ENCODE data around the gene KCNC3.

DNA sequence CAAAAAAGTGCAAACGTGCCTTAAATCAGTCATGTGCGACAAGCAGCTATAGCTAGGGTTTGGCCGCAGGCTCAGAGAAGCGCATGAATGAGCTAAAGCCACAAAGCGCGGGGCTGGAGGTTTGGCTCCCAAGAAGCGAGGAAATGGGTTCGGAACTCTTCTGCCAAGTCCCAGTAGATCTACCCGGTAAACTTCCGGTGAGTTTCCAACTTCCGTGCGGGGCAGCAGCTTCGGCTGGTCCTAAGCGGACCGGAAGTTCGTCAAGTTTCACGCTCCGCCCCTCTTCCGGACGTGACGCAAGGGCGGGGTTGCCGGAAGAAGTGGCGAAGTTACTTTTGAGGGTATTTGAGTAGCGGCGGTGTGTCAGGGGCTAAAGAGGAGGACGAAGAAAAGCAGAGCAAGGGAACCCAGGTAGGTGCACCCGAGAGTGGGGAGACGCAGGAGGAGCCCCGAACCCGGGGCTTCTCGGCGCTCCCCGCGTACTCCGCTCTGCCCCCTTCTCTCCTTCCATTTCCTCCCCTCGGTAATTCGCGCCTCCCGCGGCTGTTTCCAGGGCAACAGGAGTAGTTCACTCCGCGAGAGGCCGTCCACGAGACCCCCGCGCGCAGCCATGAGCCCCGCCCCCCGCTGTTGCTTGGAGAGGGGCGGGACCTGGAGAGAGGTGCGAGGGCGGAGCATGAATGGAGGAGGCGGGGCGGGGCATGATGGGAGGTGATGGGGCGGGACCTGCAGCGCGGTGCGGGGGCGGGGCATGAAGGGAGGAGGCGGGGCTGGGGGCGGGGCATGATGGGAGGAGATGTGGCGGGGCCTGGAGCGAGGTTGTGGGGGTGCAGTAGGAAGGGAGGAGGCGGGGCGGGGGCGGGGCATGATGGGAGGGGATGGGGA, 47.2 kb upstream of the KCNC3 start, which contains the start of gene NR1H2:
- TF ChIP-seq, protein P1, sequence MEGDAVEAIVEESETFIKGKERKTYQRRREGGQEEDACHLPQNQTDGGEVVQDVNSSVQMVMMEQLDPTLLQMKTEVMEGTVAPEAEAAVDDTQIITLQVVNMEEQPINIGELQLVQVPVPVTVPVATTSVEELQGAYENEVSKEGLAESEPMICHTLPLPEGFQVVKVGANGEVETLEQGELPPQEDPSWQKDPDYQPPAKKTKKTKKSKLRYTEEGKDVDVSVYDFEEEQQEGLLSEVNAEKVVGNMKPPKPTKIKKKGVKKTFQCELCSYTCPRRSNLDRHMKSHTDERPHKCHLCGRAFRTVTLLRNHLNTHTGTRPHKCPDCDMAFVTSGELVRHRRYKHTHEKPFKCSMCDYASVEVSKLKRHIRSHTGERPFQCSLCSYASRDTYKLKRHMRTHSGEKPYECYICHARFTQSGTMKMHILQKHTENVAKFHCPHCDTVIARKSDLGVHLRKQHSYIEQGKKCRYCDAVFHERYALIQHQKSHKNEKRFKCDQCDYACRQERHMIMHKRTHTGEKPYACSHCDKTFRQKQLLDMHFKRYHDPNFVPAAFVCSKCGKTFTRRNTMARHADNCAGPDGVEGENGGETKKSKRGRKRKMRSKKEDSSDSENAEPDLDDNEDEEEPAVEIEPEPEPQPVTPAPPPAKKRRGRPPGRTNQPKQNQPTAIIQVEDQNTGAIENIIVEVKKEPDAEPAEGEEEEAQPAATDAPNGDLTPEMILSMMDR (IDR thresholded peaks at IDR 0.05): no peak
- TF ChIP-seq POLR2A (IDR thresholded peaks at IDR 0.05): peak in 3 of 4 donors; percentile 61 to 93 (median 85)
